A172 (cell line): ENCODE data around the gene LRP1. TPM values are rescaled to one million over a fixed set of nuclear protein-coding genes. Genes with fewer than 3 reads are reported as not detected.

Experiments used
- DNase-seq: peaks from one replicate; pipeline ENCODE4 v3.0.0-alpha.2; 2015; ENCODE audit warnings: low spot score
- total RNA-seq: library from RNA; depleted of rRNA; stranded (reverse); fragments of >200 nt; shearing (Covaris generic); gene quantifications from 2 replicates; pipeline ENCODE4 v1.2.3, GENCODE V29; 2014

The LRP1 gene
- total RNA-seq, 1 experiment from 2014 or later, result 35.5 TPM

- no peak for DNase-seq
Measured at GRCh38 chr12:57223191-57224165, 95.2 kb downstream of the LRP1 start.

GRCh38 chr12:57224278-57224972 is 96.1 kb downstream of the LRP1 start:
- no peak for DNase-seq

GRCh38 chr12:57224973-57225679 is 96.8 kb downstream of the LRP1 start:
- no peak for DNase-seq

- DNase-seq, result no peak
Measured at GRCh38 chr12:57225680-57226210, 97.5 kb downstream of the LRP1 start.

GRCh38 chr12:57226588-57227314 is 98.5 kb downstream of the LRP1 start:
- DNase-seq, result no peak

GRCh38 chr12:57227315-57228115 is 99.2 kb downstream of the LRP1 start:
- DNase-seq, result no peak

- no peak for DNase-seq
Measured at GRCh38 chr12:57229046-57229633, 100.9 kb downstream of the LRP1 start.

GRCh38 chr12:57229634-57230380 is 101.5 kb downstream of the LRP1 start, which contains the start of gene SHMT2:
SHMT2 (plus strand) TSS chr12:57229711; CDS start chr12:57229779, 68 bp downstream.
- DNase-seq, result peak; percentile 95

GRCh38 chr12:57230381-57231155 is 102.3 kb downstream of the LRP1 start:
- no peak for DNase-seq

- no peak for DNase-seq
Measured at GRCh38 chr12:57231276-57232021, 103.2 kb downstream of the LRP1 start.

GRCh38 chr12:57232156-57232756 is 104.0 kb downstream of the LRP1 start:
- DNase-seq, result no peak

- DNase-seq, result no peak
Measured at GRCh38 chr12:57233357-57234232, 105.3 kb downstream of the LRP1 start.

- no peak for DNase-seq
Measured at GRCh38 chr12:57234233-57234570, 105.9 kb downstream of the LRP1 start.

- DNase-seq, result no peak
Measured at GRCh38 chr12:57234571-57235016, 106.3 kb downstream of the LRP1 start.

- no peak for DNase-seq
Measured at GRCh38 chr12:57235017-57235727, 106.9 kb downstream of the LRP1 start.

- no peak for DNase-seq
Measured at GRCh38 chr12:57235728-57236131, 107.4 kb downstream of the LRP1 start.
